HCT116 (cell line): ENCODE results near the gene GHR. TPM values are rescaled to one million over a fixed set of nuclear protein-coding genes. Genes with fewer than 3 reads are reported as not detected.

Source experiments
- ATAC-seq: fragments of 200-7000 bp; cut with Tn5 transposase; 2 replicates; pipeline ENCODE4 v1.9.1; 2020; ENCODE audit warnings: mild to moderate bottlenecking, moderate library complexity
- BruUV-seq: library from RNA; stranded (reverse); fragments of 400-500 nt; replicated peaks from 2 replicates; lab custom pipeline; 2021; lab: Mats Ljungman, UMichigan
- CTCF ChIA-PET: fragments of 300-600 bp; sonication (Branson Sonifier 250); formaldehyde crosslinking; loops from one replicate; lab custom pipeline; 2021; ENCODE audit warnings: antibody characterized with exemption; lab: Charles Lee
- POLR2A ChIA-PET: fragments of 300-600, 350-600 bp; sonication (Branson Sonifier 250); formaldehyde crosslinking; loops from one replicate; lab custom pipeline; 2021; ENCODE audit warnings: antibody characterized with exemption; lab: Charles Lee
- RAD21 ChIA-PET, 2 experiments: fragments of 300-600 bp; sonication (Branson Sonifier 250); formaldehyde crosslinking; loops; one replicate each; lab custom pipeline; 2023; ENCODE audit warnings: low total read pairs in 2 of 2; ENCODE audit not compliant: uncharacterized antibody in 2 of 2, unreplicated experiment in 2 of 2, low non-redundant PET in 1 of 2; lab: Charles Lee
- DNase-seq: peaks from one replicate; pipeline ENCODE4 v3.0.0-alpha.2; 2010; ENCODE audit warnings: low read depth, low spot score
- H2AFZ ChIP-seq: fragments of 200-600 bp; shearing (Covaris generic), sonication (generic); 2 replicates; pipeline ENCODE4 v1.6.1; 2017; ENCODE audit warnings: low read depth, mixed run types, mixed read lengths, antibody characterized with exemption, low read length; ENCODE audit not compliant: poor library complexity, severe bottlenecking
- H3K27ac ChIP-seq: 2 replicates; pipeline ENCODE4 v1.5.1; 2012; ENCODE audit warnings: low read depth, low read length
- H3K27me3 ChIP-seq: fragments of 200-600 bp; sonication (generic); 2 replicates; pipeline ENCODE4 v1.6.1; 2016; ENCODE audit warnings: mixed run types, low read length, mixed read lengths; ENCODE audit not compliant: insufficient read depth
- H3K36me3 ChIP-seq, 2 experiments: fragments of 200-500 bp in 1 of 2; fragments of 200-600 bp in 1 of 2; sonication (Bioruptor generic) in 1 of 2; sonication (generic) in 1 of 2; 2 replicates each; pipeline versions ENCODE4 v1.5.1 to v1.6.1; 2014 to 2016; ENCODE audit warnings: low read length in 2 of 2, inconsistent platforms in 1 of 2, mixed read lengths in 1 of 2, mixed run types in 1 of 2; ENCODE audit not compliant: insufficient read depth in 2 of 2, control insufficient read depth in 1 of 2
- H3K4me1 ChIP-seq, 2 experiments: fragments of 200-600 bp in 1 of 2; sonication (generic) in 1 of 2; 2 replicates each; pipeline versions ENCODE4 v1.5.1 to v1.6.1; 2012 to 2017; ENCODE audit warnings: low read length in 2 of 2, inconsistent platforms in 1 of 2, mild to moderate bottlenecking in 1 of 2, mixed read lengths in 1 of 2, mixed run types in 1 of 2, moderate library complexity in 1 of 2; ENCODE audit not compliant: insufficient read depth in 2 of 2, control insufficient read depth in 1 of 2
- H3K4me2 ChIP-seq: fragments of 200-600 bp; sonication (generic); 2 replicates; pipeline ENCODE4 v1.6.1; 2017; ENCODE audit warnings: mixed run types, low read length, mixed read lengths
- H3K4me3 ChIP-seq, 2 experiments: fragments of 200-600 bp in 1 of 2; sonication (generic) in 1 of 2; replicated peaks in 1 of 2; 2 replicates each; pipeline ENCODE4 v1.5.1; 2011 to 2016; ENCODE audit warnings: low read length in 2 of 2, control low read depth in 1 of 2, low read depth in 1 of 2, mild to moderate bottlenecking in 1 of 2, mixed read lengths in 1 of 2, mixed run types in 1 of 2
- H3K79me2 ChIP-seq: fragments of 200-600 bp; sonication (generic); 2 replicates; pipeline ENCODE4 v1.6.1; 2017; ENCODE audit warnings: mild to moderate bottlenecking, mixed run types, low read length, moderate library complexity, mixed read lengths; ENCODE audit not compliant: insufficient read depth
- H3K9ac ChIP-seq: fragments of 200-600 bp; sonication (generic); 2 replicates; pipeline ENCODE4 v1.6.1; 2016; ENCODE audit warnings: low read length, mixed read lengths
- H3K9me2 ChIP-seq: fragments of 200-600 bp; sonication (generic), shearing (Covaris generic); 2 replicates; pipeline ENCODE4 v1.6.1; 2017; ENCODE audit warnings: mixed run types, mild to moderate bottlenecking, moderate library complexity; ENCODE audit not compliant: insufficient read depth
- H3K9me3 ChIP-seq, 2 experiments: fragments of 200-500 bp in 1 of 2; fragments of 200-600 bp in 1 of 2; sonication (Bioruptor generic) in 1 of 2; sonication (generic) in 1 of 2; 2 replicates each; pipeline ENCODE4 v1.6.1; 2014 to 2017; ENCODE audit warnings: low read length in 2 of 2, mixed read lengths in 2 of 2, inconsistent platforms in 1 of 2, low read depth in 1 of 2, mild to moderate bottlenecking in 1 of 2, mixed run types in 1 of 2, moderate library complexity in 1 of 2; ENCODE audit not compliant: control insufficient read depth in 1 of 2, insufficient read depth in 1 of 2
- H4K20me1 ChIP-seq: fragments of 200-600 bp; sonication (generic), shearing (Covaris generic); 2 replicates; pipeline ENCODE4 v1.6.1; 2017; ENCODE audit warnings: mixed run types, mild to moderate bottlenecking, moderate library complexity; ENCODE audit not compliant: insufficient read depth
- ATF3 ChIP-seq: IDR thresholded peaks from 2 replicates; pipeline ENCODE4 v1.6.1; 2012
- CTCF ChIP-seq, 3 experiments: fragments of 200-600 bp in 1 of 3; sonication (generic) in 1 of 3; IDR thresholded peaks in 2 of 3; conservative IDR thresholded peaks in 1 of 3; 2 replicates each; pipeline ENCODE4 v1.5.1; 2012 to 2017; ENCODE audit warnings: low read depth in 2 of 3, low read length in 2 of 3, antibody characterized with exemption in 1 of 3, borderline replicate concordance in 1 of 3, control low read depth in 1 of 3, mild to moderate bottlenecking in 1 of 3, mixed read lengths in 1 of 3, mixed run types in 1 of 3, moderate library complexity in 1 of 3; ENCODE audit not compliant: insufficient read depth in 1 of 3
- EGR1 ChIP-seq: IDR thresholded peaks from 2 replicates; pipeline ENCODE4 v1.6.1; 2012; ENCODE audit warnings: low read depth
- ELF1 ChIP-seq: IDR thresholded peaks from 2 replicates; pipeline ENCODE4 v1.6.1; 2012; ENCODE audit warnings: low read depth, borderline replicate concordance
- EZH2 ChIP-seq: fragments of 200-600 bp; sonication (generic); IDR thresholded peaks from 2 replicates; pipeline ENCODE4 v1.6.1; 2017; ENCODE audit warnings: antibody characterized with exemption, mixed run types
- EZH2phosphoT487 ChIP-seq: fragments of 200-600 bp; IDR thresholded peaks from 2 replicates; pipeline ENCODE4 v1.6.1; 2018; ENCODE audit warnings: antibody characterized with exemption, borderline replicate concordance
- FOSL1 ChIP-seq: IDR thresholded peaks from 2 replicates; pipeline ENCODE4 v1.6.1; 2012; ENCODE audit warnings: low read depth
- JUND ChIP-seq: IDR thresholded peaks from 2 replicates; pipeline ENCODE4 v1.6.1; 2012
- MAX ChIP-seq: IDR thresholded peaks from 2 replicates; pipeline ENCODE4 v1.6.1; 2012
- POLR2A ChIP-seq: IDR thresholded peaks from 2 replicates; pipeline ENCODE4 v1.7.0; 2011; ENCODE audit warnings: borderline replicate concordance; ENCODE audit not compliant: insufficient read depth, insufficient read length; ENCODE audit errors: extremely low read depth
- REST ChIP-seq: IDR thresholded peaks from 2 replicates; pipeline ENCODE4 v1.6.1; 2012; ENCODE audit warnings: low read depth
- SIN3A ChIP-seq: IDR thresholded peaks from 2 replicates; pipeline ENCODE4 v1.6.1; 2012; ENCODE audit warnings: low read depth
- SP1 ChIP-seq: IDR thresholded peaks from 2 replicates; pipeline ENCODE4 v1.6.1; 2012; ENCODE audit warnings: low read depth
- ZNF274 ChIP-seq: fragments of 200-500 bp; sonication (Bioruptor generic); IDR thresholded peaks from 2 replicates; pipeline ENCODE4 v1.6.1; 2014; ENCODE audit warnings: mild to moderate bottlenecking, low read depth, low read length, inconsistent platforms
- intact Hi-C: fragments of 100-400 bp; cut with micrococcal nuclease; formaldehyde crosslinking; loops from 2 replicates; pipeline ENCODE4 v1.10.0; 2022
- total RNA-seq: library from RNA; stranded (reverse); gene quantifications from one replicate; pipeline ENCODE4 v1.2.1, GENCODE V29; 2021; ENCODE audit not compliant: unreplicated experiment

Gene GHR
- total RNA-seq, 1 experiment from 2014 or later = not detected

- no peak for TF ChIP-seq SIN3A
- no peak for TF ChIP-seq ELF1
- no peak for TF ChIP-seq EGR1
- no peak for TF ChIP-seq SP1
- no peak for TF ChIP-seq ZNF274
- TF ChIP-seq ATF3 = no peak
- no peak for TF ChIP-seq EZH2phosphoT487
- no peak for TF ChIP-seq FOSL1
- no peak for TF ChIP-seq EZH2
Measured at GRCh38 chr5:42404366-42404765, 18.9 kb upstream of the GHR start (continued).

GRCh38 chr5:42419294-42419693 is 3.9 kb upstream of the GHR start:
- no peaks in the 10 kb centered on the region for H4K20me1 ChIP-seq
- H3K4me3 ChIP-seq = no peak overlapping the region
- no TSS peak for BruUV-seq
- H3K27me3 ChIP-seq = no peaks in the 10 kb centered on the region
- RAD21 ChIA-PET = no interaction called here
- no peaks in the 10 kb centered on the region for H3K4me1 ChIP-seq
- H2AFZ ChIP-seq = no peak overlapping the region
- no peak overlapping the region for H3K27ac ChIP-seq
- H3K79me2 ChIP-seq = no peaks in the 10 kb centered on the region
- H3K9ac ChIP-seq = no peak overlapping the region
- DNase-seq = no peak
- H3K9me3 ChIP-seq = no peaks in the 10 kb centered on the region
- H3K9me2 ChIP-seq = no peaks in the 10 kb centered on the region
- TF ChIP-seq REST = no peak
- TF ChIP-seq EGR1 = no peak
- no peak for TF ChIP-seq POLR2A
- TF ChIP-seq MAX = no peak
- TF ChIP-seq CTCF (IDR thresholded peaks at IDR 0.05 in 2 of 3, conservative IDR thresholded peaks at IDR 0.05 in 1 of 3; ENCODE audit: borderline replicate concordance in 1 of 3, insufficient read depth in 1 of 3, low read depth in 2 of 3, low read length in 2 of 3) = no peak
- no peak for TF ChIP-seq FOSL1
- no peak for TF ChIP-seq ATF3
- TF ChIP-seq JUND = no peak
- TF ChIP-seq EZH2phosphoT487 = no peak
- no peaks in the 10 kb centered on the region for H3K36me3 ChIP-seq
- ATAC-seq = no peak
- POLR2A ChIA-PET = no interaction called here
- H3K4me2 ChIP-seq = no peak overlapping the region
- intact Hi-C loops = no loop called here
- CTCF ChIA-PET = no interaction called here
